K562 (cell line): ENCODE measurements around the gene LHPP. TPM values are rescaled to one million over a fixed set of nuclear protein-coding genes. Genes with fewer than 3 reads are reported as not detected.

Experiments
- ATAC-seq: fragments of 200-7000 bp; cut with Tn5 transposase; 3 replicates; pipeline ENCODE4 v1.9.1; 2020; ENCODE audit warnings: moderate library complexity
- BruUV-seq: library from RNA; stranded (reverse); fragments of 400-500 nt; replicated peaks from 2 replicates; lab custom pipeline; 2021; lab: Mats Ljungman, UMichigan
- CTCF ChIA-PET: fragments of 300-600 bp; formaldehyde crosslinking; extraction: SDS; loops from one replicate; lab custom pipeline; 2021; ENCODE audit warnings: low intra/inter-chr PET ratio; lab: Yijun Ruan, JAX
- POLR2A ChIA-PET: fragments of 300-600, 350-650 bp; sonication (Branson Sonifier 250); formaldehyde crosslinking; extraction: SDS; loops from one replicate; lab custom pipeline; 2021; ENCODE audit warnings: antibody characterized with exemption, inconsistent platforms; lab: Yijun Ruan, JAX
- DNase-seq, 4 experiments: peaks; one replicate each; pipeline versions ENCODE4 v3.0.0 to v3.0.0-alpha.2; 2011 to 2018; ENCODE audit warnings: low spot score in 3 of 4, mixed read lengths in 3 of 4; ENCODE audit errors: extremely low read depth in 1 of 4
- FAIRE-seq: peaks from 2 replicates; lab custom pipeline; 2011; peaks lifted over from hg19 to GRCh38; lab: Jason Lieb, UNC
- H2AFZ ChIP-seq: 2 replicates; pipeline ENCODE4 v1.6.0; 2011; ENCODE audit warnings: low read depth, low read length, control low read depth, inconsistent platforms
- H3K27ac ChIP-seq: fragments of 200-600 bp; 3 replicates; pipeline ENCODE4 v1.8.0; 2011; ENCODE audit warnings: low read depth, mild to moderate bottlenecking, control low read depth, inconsistent platforms, low read length, moderate library complexity, mixed read lengths; ENCODE audit errors: extremely low read depth
- H3K27me3 ChIP-seq, 2 experiments: fragments of 300-600 bp in 1 of 2; 2 replicates in 1 of 2; 3 replicates in 1 of 2; pipeline versions ENCODE4 v1.6.0 to v1.8.0; 2011; ENCODE audit warnings: inconsistent platforms in 2 of 2, low read length in 2 of 2, mild to moderate bottlenecking in 1 of 2, mixed read lengths in 1 of 2, moderate library complexity in 1 of 2; ENCODE audit not compliant: control insufficient read depth in 2 of 2, insufficient read depth in 2 of 2
- H3K36me3 ChIP-seq: fragments of 300-600 bp; 3 replicates; pipeline ENCODE4 v1.8.0; 2011; ENCODE audit warnings: mild to moderate bottlenecking, low read length, inconsistent platforms; ENCODE audit not compliant: control insufficient read depth, insufficient read depth
- H3K4me1 ChIP-seq, 2 experiments: fragments of 200-600 bp in 1 of 2; replicated peaks in 1 of 2; 2 replicates in 1 of 2; 3 replicates in 1 of 2; pipeline versions ENCODE4 v1.5.1 to v1.8.0; 2011; ENCODE audit warnings: inconsistent platforms in 2 of 2, low read length in 2 of 2, mild to moderate bottlenecking in 1 of 2, mixed read lengths in 1 of 2, moderate library complexity in 1 of 2; ENCODE audit not compliant: control insufficient read depth in 2 of 2, insufficient read depth in 2 of 2
- H3K4me2 ChIP-seq: 2 replicates; pipeline ENCODE4 v1.6.1; 2011; ENCODE audit warnings: low read length, control low read depth, inconsistent platforms, mixed read lengths; ENCODE audit not compliant: insufficient read depth
- H3K4me3 ChIP-seq: fragments of 200-600 bp; sonication (generic), shearing (Covaris generic); 2 replicates; pipeline ENCODE4 v1.5.1; 2016; ENCODE audit warnings: control low read depth, inconsistent platforms
- H3K79me2 ChIP-seq: fragments of 200-600 bp; 3 replicates; pipeline ENCODE4 v1.8.0; 2011; ENCODE audit warnings: low read length, inconsistent platforms; ENCODE audit not compliant: control insufficient read depth, insufficient read depth
- H3K9ac ChIP-seq, 2 experiments: 2 replicates each; pipeline versions ENCODE4 v1.6.0 to v1.6.1; 2011; ENCODE audit warnings: low read depth in 2 of 2, low read length in 2 of 2, control low read depth in 1 of 2, inconsistent platforms in 1 of 2, mild to moderate bottlenecking in 1 of 2, mixed read lengths in 1 of 2; ENCODE audit not compliant: insufficient read depth in 1 of 2
- H3K9me1 ChIP-seq: one replicate; pipeline ENCODE4 v1.6.0; 2011; ENCODE audit warnings: inconsistent platforms, mild to moderate bottlenecking, low read length, moderate library complexity; ENCODE audit not compliant: control insufficient read depth, insufficient read depth
- H3K9me3 ChIP-seq: replicated peaks from 2 replicates; pipeline ENCODE4 v1.5.1; 2011; ENCODE audit warnings: low read depth, low read length, inconsistent platforms; ENCODE audit not compliant: control insufficient read depth, insufficient read depth
- H4K20me1 ChIP-seq: replicated peaks from 2 replicates; pipeline ENCODE4 v1.6.1; 2011; ENCODE audit warnings: low read length, inconsistent platforms, mixed read lengths; ENCODE audit not compliant: control insufficient read depth, insufficient read depth
- CBX1 ChIP-seq: sonication (generic); IDR thresholded peaks from 2 replicates; pipeline ENCODE4 v1.6.1; 2016; ENCODE audit warnings: antibody characterized with exemption, low read depth, mild to moderate bottlenecking
- CREM ChIP-seq: IDR thresholded peaks from 2 replicates; pipeline ENCODE4 v1.6.1; 2014; ENCODE audit warnings: antibody characterized with exemption, low read depth
- HNRNPL ChIP-seq: fragments of 200-400 bp; formaldehyde crosslinking; IDR thresholded peaks from 2 replicates; pipeline ENCODE4 v1.6.1; 2017; ENCODE audit warnings: low read depth, mild to moderate bottlenecking, low read length
- TAL1 ChIP-seq: fragments of 450-650 bp; IDR thresholded peaks from 2 replicates; pipeline ENCODE4 v1.6.1; 2016; ENCODE audit warnings: mild to moderate bottlenecking
- WGBS: fragments of 100-300 bp; shearing (Covaris generic); methylation state at CpG from one replicate; pipeline ENCODE4 v1.1.6; 2016; ENCODE audit warnings: low coverage, mixed read lengths; ENCODE audit not compliant: insufficient coverage; ENCODE audit errors: missing lambda C conversion rate; 5-methylcytosine and 5-hydroxymethylcytosine counted together
- in situ Hi-C: fragments of 300-500 bp; cut with MboI; formaldehyde crosslinking; loops from 4 replicates; pipeline ENCODE4 v1.15.0; 2018; ENCODE audit warnings: inconsistent platforms, mixed read lengths
- intact Hi-C: fragments of 100-400 bp; cut with micrococcal nuclease; formaldehyde crosslinking; loops from 2 replicates; pipeline ENCODE4 v1.14.2; 2022
- polyA plus RNA-seq, 8 experiments: library from polyadenylated mRNA; depleted of rRNA in 4 of 8; stranded (reverse) in 5 of 8; unstranded in 3 of 8; fragments of >200 nt; fragmentation: Nextera tagmentation in 2 of 8; fragmentation: Illumina TruSeq in 1 of 8; extraction: Ambion mirVana in 2 of 8; extraction: Trizol in 1 of 8; gene quantifications; 2 replicates each; pipeline versions ENCODE4 v1.2.1 to v1.2.3, GENCODE V29; 2011 to 2014; ENCODE audit warnings: inconsistent platforms in 1 of 8, missing spikeins in 1 of 8
- total RNA-seq, 7 experiments: library from RNA; depleted of rRNA in 6 of 7; stranded (reverse); fragments of >200 nt in 6 of 7; fragmentation: Illumina TruSeq in 2 of 7; extraction: Trizol in 2 of 7; gene quantifications; 2 replicates each; pipeline versions ENCODE4 v1.2.1 to v1.2.3, GENCODE V29; 2011 to 2021; ENCODE audit warnings: low replicate concordance in 1 of 7
- TF ChIP-seq, protein P1 (sequence below): sonication (generic); formaldehyde crosslinking; IDR thresholded peaks from 2 replicates; pipeline ENCODE4 v1.8.0; 2023; ENCODE audit warnings: mild to moderate bottlenecking, missing genetic modification reagents
- TF ChIP-seq, protein P2 (sequence below): fragments of 450-650 bp; IDR thresholded peaks from 2 replicates; pipeline ENCODE4 v1.6.1; 2016; ENCODE audit warnings: borderline replicate concordance
- TF ChIP-seq, protein P3 (sequence below): sonication (generic); formaldehyde crosslinking; IDR thresholded peaks from 2 replicates; pipeline ENCODE4 v1.8.0; 2022; ENCODE audit warnings: mild to moderate bottlenecking, missing genetic modification reagents

The LHPP gene
- total and polyA plus RNA-seq, 9 of the 15 experiments (the other 6 are each of a cell fraction or from before 2014, with no cell fraction given): 0.34 to 7.4 (median 3.0) TPM

DNA sequence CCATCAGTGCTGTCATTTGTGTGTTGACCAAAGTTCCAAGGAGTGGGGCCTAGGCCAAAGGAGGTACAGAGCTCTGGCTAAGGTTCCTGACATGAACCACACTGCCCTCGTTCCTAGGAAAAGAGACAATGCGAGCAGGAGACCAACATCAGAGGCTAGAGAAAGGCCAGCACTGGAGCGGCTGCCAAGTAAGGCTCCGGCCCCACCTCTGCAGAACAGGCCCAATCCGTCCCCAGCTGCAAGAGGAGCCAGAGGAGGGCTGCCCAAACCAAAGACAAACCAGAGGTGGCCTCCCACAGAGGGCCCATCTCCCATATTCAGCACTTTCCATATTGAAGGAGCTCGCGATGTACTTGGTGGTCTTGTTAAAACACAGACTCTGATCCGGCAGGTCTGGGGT, 201.6 kb downstream of the LHPP start:
- Histone ChIP-seq H3K27me3 (no peaks in the 10 kb centered on the region), H3K9me3 (no peaks in the 10 kb centered on the region), H3K4me3 (no peak overlapping the region), H3K4me1 (peaks cover 7 to 21% of the 10 kb centered on the region in 2 experiments), H3K36me3 (peaks cover 13% of the 10 kb centered on the region; the same call in 1 of the 3 replicates), H4K20me1 (0 out of 2 replicates have a peak, but pooled peaks cover 4% of the 10 kb centered on the region), H3K9ac (no peak overlapping the region), H3K27ac (no peak overlapping the region), H3K79me2 (peaks cover under 1% of the 10 kb centered on the region; the same call in 1 of the 3 replicates), H3K9me1 (no peaks in the 10 kb centered on the region), H3K4me2 (no peak overlapping the region), H2AFZ (no peak overlapping the region)
- BruUV-seq: no TSS peak
- in situ Hi-C loops (no loop called here), intact Hi-C loops (no loop called here)
- no peak for ATAC-seq
- DNase-seq: no peak
- ChIA-PET POLR2A (no interaction called here), CTCF (no interaction called here)
- 89% methylated on average over 6 of the region's 8 CpGs for WGBS
- no peak for FAIRE-seq
- TF ChIP-seq, protein P1, sequence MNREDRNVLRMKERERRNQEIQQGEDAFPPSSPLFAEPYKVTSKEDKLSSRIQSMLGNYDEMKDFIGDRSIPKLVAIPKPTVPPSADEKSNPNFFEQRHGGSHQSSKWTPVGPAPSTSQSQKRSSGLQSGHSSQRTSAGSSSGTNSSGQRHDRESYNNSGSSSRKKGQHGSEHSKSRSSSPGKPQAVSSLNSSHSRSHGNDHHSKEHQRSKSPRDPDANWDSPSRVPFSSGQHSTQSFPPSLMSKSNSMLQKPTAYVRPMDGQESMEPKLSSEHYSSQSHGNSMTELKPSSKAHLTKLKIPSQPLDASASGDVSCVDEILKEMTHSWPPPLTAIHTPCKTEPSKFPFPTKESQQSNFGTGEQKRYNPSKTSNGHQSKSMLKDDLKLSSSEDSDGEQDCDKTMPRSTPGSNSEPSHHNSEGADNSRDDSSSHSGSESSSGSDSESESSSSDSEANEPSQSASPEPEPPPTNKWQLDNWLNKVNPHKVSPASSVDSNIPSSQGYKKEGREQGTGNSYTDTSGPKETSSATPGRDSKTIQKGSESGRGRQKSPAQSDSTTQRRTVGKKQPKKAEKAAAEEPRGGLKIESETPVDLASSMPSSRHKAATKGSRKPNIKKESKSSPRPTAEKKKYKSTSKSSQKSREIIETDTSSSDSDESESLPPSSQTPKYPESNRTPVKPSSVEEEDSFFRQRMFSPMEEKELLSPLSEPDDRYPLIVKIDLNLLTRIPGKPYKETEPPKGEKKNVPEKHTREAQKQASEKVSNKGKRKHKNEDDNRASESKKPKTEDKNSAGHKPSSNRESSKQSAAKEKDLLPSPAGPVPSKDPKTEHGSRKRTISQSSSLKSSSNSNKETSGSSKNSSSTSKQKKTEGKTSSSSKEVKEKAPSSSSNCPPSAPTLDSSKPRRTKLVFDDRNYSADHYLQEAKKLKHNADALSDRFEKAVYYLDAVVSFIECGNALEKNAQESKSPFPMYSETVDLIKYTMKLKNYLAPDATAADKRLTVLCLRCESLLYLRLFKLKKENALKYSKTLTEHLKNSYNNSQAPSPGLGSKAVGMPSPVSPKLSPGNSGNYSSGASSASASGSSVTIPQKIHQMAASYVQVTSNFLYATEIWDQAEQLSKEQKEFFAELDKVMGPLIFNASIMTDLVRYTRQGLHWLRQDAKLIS (CRISPR knock-in tag): no peak
- no peak for TF ChIP-seq CBX1
- TF ChIP-seq HNRNPL: no peak
- no peak for TF ChIP-seq TAL1
- TF ChIP-seq, protein P2, sequence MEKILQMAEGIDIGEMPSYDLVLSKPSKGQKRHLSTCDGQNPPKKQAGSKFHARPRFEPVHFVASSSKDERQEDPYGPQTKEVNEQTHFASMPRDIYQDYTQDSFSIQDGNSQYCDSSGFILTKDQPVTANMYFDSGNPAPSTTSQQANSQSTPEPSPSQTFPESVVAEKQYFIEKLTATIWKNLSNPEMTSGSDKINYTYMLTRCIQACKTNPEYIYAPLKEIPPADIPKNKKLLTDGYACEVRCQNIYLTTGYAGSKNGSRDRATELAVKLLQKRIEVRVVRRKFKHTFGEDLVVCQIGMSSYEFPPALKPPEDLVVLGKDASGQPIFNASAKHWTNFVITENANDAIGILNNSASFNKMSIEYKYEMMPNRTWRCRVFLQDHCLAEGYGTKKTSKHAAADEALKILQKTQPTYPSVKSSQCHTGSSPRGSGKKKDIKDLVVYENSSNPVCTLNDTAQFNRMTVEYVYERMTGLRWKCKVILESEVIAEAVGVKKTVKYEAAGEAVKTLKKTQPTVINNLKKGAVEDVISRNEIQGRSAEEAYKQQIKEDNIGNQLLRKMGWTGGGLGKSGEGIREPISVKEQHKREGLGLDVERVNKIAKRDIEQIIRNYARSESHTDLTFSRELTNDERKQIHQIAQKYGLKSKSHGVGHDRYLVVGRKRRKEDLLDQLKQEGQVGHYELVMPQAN: no peak
- no peak for TF ChIP-seq CREM
- TF ChIP-seq, protein P3, sequence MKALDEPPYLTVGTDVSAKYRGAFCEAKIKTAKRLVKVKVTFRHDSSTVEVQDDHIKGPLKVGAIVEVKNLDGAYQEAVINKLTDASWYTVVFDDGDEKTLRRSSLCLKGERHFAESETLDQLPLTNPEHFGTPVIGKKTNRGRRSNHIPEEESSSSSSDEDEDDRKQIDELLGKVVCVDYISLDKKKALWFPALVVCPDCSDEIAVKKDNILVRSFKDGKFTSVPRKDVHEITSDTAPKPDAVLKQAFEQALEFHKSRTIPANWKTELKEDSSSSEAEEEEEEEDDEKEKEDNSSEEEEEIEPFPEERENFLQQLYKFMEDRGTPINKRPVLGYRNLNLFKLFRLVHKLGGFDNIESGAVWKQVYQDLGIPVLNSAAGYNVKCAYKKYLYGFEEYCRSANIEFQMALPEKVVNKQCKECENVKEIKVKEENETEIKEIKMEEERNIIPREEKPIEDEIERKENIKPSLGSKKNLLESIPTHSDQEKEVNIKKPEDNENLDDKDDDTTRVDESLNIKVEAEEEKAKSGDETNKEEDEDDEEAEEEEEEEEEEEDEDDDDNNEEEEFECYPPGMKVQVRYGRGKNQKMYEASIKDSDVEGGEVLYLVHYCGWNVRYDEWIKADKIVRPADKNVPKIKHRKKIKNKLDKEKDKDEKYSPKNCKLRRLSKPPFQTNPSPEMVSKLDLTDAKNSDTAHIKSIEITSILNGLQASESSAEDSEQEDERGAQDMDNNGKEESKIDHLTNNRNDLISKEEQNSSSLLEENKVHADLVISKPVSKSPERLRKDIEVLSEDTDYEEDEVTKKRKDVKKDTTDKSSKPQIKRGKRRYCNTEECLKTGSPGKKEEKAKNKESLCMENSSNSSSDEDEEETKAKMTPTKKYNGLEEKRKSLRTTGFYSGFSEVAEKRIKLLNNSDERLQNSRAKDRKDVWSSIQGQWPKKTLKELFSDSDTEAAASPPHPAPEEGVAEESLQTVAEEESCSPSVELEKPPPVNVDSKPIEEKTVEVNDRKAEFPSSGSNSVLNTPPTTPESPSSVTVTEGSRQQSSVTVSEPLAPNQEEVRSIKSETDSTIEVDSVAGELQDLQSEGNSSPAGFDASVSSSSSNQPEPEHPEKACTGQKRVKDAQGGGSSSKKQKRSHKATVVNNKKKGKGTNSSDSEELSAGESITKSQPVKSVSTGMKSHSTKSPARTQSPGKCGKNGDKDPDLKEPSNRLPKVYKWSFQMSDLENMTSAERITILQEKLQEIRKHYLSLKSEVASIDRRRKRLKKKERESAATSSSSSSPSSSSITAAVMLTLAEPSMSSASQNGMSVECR (CRISPR knock-in tag): no peak
